NCI-H1436 (cell line): ENCODE results near the gene ANKRD55.

ENCODE experiments used
- DNase-seq: peaks from one replicate; lab custom pipeline; 2025; lab: John Stamatoyannopoulos, UW

Gene ANKRD55

DNA sequence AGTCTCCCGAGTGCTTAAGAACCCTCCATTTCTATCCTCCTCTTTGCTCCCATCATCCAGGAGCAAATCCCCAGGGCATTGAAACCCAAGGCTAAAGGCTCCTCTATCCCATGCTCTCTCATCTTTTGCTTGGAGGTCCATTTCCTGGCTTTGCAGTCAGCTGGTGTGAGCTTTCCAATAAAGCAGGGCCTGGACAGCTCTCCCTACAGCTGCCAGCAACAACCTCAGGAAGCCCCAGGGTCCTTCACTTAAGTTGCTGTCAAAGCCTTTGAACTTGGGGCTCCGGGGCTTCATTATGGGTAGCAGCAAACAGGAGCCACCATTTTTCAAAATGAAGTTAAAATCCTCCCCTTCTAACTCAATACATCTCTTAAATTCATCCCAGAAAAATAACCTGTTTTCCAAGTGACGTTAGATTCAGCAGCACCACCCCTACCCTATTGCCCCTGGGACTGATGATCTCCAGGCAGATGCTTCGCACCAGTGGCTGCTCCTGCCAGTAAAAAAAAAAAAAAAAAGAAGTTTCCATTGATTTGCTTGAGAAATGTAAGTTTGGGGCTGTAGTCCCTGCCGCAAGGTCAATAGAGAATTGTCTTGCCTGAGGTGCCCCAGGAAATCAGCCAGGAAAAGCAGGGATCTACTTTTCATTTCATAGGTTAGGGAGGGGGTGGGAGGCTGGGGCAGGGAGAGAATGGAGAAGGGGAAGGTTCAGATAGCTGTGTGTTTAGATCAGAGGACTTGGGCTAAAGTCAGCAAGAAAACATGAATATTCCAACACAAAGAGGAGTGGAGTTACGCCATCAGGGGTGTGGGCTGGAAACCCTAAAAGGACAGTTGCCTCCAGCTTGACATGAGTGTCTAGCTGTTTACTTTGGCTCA lies 154.6 kb downstream of the ANKRD55 start:
- no peak for DNase-seq

DNA sequence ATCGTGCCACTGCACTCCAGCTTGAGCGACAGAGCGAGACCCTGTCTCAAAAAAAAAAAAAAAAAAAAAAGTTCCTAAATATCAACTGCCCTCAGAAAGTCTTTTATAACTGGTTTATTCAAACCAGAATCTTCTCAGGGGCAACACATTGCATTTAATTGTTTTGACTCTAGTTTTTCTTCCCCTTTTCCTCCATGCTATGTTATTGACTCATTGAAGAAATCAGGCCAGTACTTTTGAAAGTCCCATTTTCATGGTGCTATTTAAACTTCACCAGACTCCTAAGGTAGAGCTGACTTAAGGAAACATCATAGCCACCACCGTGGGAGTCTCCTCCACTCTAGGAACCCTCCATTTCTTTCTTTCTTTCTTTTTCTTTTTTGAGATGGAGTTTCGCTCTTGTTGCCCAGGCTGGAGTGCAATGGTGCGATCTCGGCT lies 155.3 kb downstream of the ANKRD55 start:
- DNase-seq: no peak

DNA sequence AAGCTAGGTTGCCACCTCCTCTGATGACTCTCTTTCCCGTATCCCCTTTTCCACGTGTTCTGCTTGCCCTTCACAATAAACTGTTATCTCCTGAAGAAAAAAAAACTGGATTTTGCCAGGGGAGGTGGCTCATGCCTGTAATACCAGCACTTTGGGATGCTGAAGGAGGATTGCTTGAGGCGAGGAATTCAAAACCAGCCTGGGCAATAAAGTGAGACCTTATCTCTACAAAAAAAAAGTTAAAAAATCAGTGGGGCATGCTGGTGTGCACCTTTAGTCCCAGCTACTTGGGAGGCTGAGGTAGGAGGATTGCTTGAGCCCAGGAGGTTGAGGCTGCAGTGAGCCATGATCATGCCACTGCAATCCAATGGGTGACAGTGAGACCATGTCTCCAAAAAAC lies 156.6 kb downstream of the ANKRD55 start:
- no peak for DNase-seq

- DNase-seq: no peak
Measured at GRCh38 chr5:56075361-56075760, 157.8 kb downstream of the ANKRD55 start.

- no peak for DNase-seq
Measured at GRCh38 chr5:56072863-56073766, 160.0 kb downstream of the ANKRD55 start.

DNA sequence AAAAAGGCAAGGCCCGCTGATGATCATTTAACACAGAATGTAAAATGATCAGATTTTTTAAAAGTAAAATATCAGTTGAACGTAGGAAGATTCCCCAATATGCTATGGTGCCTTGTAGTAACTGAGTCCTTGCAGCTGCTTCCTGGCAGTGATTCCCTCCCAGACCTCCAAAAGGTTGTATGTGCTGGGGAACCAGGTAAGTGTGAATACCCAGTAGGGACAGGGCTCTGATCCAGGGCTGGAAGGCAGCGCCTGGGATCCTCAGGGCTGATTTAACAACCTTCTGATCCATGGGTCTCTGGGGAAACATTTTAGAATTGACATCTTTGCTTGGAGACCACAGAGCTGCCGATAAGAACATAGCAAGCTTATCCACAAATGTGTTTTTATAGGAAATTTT lies 161.7 kb downstream of the ANKRD55 start:
- DNase-seq: no peak

GRCh38 chr5:56070851-56071465 lies 162.2 kb downstream of the ANKRD55 start:
- DNase-seq: no peak

DNA sequence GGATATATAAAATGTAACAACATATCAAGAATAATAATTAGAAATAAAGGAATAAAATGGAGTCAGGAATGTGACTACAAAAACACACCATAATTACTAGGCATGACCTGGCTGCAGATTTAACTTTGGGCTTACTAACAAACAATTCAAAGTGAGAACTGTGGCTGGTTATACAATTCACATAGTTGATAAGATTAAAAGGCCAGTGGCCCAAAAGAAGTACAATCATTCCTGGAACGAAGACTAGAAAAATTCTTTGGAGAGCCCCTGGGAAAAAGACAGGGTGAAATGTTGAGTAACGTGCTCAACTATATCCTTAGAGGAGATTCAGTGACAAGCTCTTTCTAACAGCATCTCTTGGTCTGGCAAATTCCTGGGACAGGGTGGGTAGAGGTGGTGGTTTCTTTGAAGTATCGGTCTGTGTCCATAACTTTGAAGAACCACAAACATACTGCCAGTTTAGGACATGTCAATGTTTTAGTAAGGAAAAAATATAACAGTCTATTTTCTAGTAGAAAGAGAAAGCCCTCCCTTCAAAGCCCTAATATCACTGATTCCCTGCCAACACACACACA lies 163.4 kb downstream of the ANKRD55 start:
- no peak for DNase-seq

GRCh38 chr5:56066931-56067450 lies 166.1 kb downstream of the ANKRD55 start:
- DNase-seq: no peak

DNA sequence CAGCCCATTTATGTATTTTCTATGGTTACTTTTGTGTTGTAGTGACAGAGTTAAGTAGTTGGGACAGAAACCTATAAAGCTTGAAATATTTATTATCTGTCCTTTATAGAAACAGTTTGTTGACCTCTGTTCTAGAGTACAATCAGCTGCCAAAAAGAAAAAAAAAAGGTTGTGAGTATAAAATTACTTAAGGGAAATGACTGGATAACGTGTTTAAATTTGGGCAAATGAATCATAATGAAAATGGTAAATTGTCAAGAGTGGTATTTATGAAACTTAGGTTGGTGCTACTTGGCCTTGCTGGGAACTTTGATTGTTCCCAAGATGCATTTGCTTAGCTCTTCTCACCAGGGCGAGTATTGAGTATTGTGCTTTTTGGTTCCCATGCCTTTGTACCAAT lies 168.1 kb downstream of the ANKRD55 start:
- no peak for DNase-seq

GRCh38 chr5:56060276-56061110 lies 172.6 kb downstream of the ANKRD55 start:
- no peak for DNase-seq

GRCh38 chr5:56059854-56060253 lies 173.3 kb downstream of the ANKRD55 start:
- no peak for DNase-seq

DNA sequence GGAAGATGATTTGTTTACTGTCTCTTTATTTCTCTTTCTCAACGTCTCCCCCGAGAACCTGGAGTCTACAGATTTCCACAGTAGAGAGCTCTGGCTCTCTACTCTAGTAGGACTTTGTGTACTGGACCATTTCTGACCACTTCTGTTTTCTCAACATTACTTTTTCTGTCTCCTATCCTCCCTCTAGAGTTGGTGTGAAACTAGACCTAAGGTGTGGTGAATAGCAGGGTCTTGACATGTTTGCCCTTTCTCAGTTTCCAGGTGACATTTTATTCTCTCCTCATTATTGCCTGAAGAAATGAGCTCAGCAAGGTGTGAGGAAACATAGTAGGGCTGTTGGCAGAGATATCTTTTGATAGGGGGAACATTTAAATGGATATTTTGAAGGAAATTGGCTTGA lies 176.3 kb downstream of the ANKRD55 start:
- DNase-seq: no peak

- no peak for DNase-seq
Measured at GRCh38 chr5:56055859-56056258, 177.3 kb downstream of the ANKRD55 start.

DNA sequence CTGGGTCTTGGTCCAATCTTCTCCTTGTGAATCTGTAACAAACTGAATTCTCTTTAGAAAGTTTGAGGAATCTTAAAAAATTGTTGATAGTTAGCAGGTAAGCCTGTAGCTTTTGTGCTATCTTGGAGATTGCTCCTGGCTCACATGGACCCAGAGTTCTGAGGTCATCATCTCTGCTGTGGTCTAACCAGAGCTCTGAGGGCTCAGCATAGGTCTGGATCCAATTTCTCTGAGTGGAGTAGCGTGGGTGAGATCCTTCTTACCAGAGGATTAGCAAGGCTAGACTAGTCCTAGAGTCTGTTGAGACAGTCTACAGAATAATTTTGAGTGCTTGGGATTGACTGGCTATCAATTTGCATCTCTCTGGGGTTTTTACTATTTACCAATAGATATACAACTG lies 177.8 kb downstream of the ANKRD55 start:
- no peak for DNase-seq

DNA sequence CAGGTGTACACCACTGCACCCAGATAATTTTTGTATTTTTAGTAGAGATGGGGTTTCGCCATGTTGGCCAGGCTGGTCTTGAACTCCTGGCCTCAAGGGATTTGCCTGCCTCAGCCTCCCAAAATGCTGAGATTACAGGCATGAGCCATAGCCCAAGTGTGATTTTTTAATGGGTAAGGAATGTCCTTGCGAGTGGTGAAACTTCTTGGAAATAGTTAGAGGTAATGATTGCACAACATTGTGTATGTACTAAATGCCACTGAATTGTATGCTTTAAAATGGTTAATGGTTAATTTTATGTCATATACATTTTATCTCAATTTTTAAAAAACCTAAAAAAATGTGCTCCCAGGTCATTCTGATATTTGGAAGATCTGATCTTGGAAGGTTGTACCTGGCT lies 178.5 kb downstream of the ANKRD55 start:
- DNase-seq: no peak

GRCh38 chr5:56053363-56053762 lies 179.8 kb downstream of the ANKRD55 start:
- no peak for DNase-seq

DNA sequence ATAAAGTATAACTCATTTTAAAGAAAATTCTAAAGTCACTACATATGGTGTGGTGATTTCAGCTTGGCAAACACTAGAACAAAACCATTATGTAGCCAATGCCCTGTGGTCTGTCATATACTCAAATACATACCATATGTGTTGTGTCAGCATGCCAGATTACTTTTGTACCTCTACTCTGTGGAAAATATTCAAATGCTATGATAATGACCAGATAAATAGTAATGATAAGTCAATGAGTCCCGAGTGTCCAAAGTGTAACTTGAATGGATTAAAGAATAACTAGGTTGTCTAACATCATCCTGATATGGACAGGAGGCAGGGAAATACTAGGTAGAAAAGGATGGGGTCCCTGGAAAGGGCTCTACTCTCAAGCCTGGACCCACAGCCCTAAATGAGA lies 180.4 kb downstream of the ANKRD55 start:
- no peak for DNase-seq

DNA sequence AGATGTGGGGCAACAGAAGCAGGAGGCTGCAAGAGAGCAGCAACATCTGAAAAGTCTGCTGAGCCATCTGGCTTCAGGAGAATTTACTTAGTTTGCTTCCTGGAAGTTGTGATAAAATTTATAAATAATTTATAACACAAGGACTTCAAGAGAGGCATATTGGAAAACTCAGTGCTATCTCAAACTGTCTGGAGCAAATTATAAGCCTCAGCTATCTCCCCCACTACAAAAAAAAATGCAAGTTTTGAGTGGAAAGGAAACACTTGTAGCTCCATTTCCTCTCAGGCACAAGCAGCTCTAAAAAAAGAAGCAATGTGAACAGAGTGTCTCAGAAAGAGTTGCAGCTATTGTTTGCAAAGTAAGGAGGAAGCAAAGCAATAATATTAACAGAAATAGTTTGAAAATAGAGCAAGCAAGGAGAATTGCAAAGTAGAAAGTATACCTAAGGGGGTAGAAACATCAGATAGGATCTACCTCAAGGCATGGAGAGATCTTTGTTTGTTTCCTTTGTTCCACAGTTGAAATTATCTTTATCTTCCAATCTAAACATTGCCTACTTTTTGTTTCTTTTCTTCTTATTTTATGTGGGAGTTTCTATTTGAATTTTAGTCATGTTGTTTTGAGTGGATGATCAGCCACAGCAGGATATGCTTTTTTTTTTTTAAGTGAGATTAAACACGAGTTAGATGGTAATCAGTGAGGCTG lies 182.4 kb downstream of the ANKRD55 start:
- no peak for DNase-seq
